Mesothelial cell of epicardium (in vitro differentiated cells): ENCODE results near the gene DYSF. TPM values are rescaled to one million over a fixed set of nuclear protein-coding genes. Genes with fewer than 3 reads are reported as not detected.

Experiments used
- DNase-seq, 2 experiments: peaks; one replicate each; pipeline ENCODE4 v3.0.0; 2021; ENCODE audit warnings: low spot score in 2 of 2; ENCODE audit not compliant: unreplicated experiment in 2 of 2
- H3K27ac Mint-ChIP-seq: 2 replicates; pipeline ENCODE4 v1.8.0; 2021; ENCODE audit warnings: mixed read lengths
- H3K27me3 Mint-ChIP-seq: 2 replicates; pipeline ENCODE4 v1.8.0; 2021; ENCODE audit warnings: low read depth, mixed read lengths
- H3K36me3 Mint-ChIP-seq: 2 replicates; pipeline ENCODE4 v1.8.0; 2021; ENCODE audit warnings: mixed read lengths
- H3K4me1 Mint-ChIP-seq: 2 replicates; pipeline ENCODE4 v1.8.0; 2021; ENCODE audit warnings: mixed read lengths
- H3K4me3 Mint-ChIP-seq: 2 replicates; pipeline ENCODE4 v1.8.0; 2021; ENCODE audit warnings: mild to moderate bottlenecking, moderate library complexity, mixed read lengths
- H3K9me3 Mint-ChIP-seq: 2 replicates; pipeline ENCODE4 v1.8.0; 2021; ENCODE audit warnings: mixed read lengths
- total RNA-seq: library from RNA; stranded (reverse); gene quantifications from 3 replicates; pipeline ENCODE4 v1.2.1, GENCODE V29; 2021
- TF ChIP-seq, protein P1 (sequence below): fragments of 200-600 bp; sonication (generic); IDR thresholded peaks from one replicate; pipeline ENCODE4 v1.5.0; 2021; ENCODE audit warnings: antibody characterized with exemption; ENCODE audit not compliant: unreplicated experiment

Gene DYSF
- total RNA-seq, 1 donor from 2014 or later = 0.96 TPM

DNA sequence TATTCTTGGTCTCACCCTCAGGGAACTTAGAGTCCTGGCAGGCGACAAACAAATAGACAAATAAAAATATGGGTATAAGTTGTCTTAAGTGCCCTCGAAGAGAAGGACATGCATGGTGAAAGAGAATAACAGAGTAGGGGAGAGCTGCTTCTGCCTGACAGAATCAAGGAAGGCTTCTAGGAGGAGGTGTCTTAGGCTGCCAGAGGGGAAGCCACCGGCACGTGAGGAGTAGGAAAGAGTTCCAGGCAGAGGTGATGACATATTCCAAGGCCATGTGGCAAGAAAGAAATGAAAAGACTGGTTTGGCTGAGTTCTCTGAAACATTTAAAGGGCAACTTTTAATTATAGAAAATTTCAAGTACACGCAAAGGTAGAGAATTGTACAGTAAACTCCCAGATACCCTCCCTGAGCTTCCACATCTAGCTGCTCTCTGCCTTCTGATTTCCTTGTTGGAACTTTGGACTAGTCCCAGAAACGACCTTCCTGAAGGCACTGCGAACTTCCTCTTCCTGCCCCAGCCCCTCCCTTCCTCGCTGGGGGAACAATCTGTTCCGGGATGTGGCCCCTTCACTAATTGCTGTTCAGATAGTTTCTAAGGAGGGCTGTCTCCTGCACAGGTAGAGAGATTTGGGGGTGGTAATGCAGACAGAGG, 91.7 kb downstream of the DYSF start:
- Mint-ChIP-seq H3K27me3 (no peaks in the 10 kb centered on the region), H3K4me3 (no peak overlapping the region), H3K36me3 (no peaks in the 10 kb centered on the region)

GRCh38 chr2:71545572-71546274, 92.4 kb downstream of the DYSF start:
- Mint-ChIP-seq H3K4me1 (peaks cover 21% of the 10 kb centered on the region), H3K36me3 (no peaks in the 10 kb centered on the region), H3K27me3 (no peaks in the 10 kb centered on the region), H3K4me3 (no peak overlapping the region), H3K27ac (no peak overlapping the region), H3K9me3 (no peaks in the 10 kb centered on the region)
- peak in 1 of 2 experiments; percentile 70 for DNase-seq
- TF ChIP-seq, protein P1, sequence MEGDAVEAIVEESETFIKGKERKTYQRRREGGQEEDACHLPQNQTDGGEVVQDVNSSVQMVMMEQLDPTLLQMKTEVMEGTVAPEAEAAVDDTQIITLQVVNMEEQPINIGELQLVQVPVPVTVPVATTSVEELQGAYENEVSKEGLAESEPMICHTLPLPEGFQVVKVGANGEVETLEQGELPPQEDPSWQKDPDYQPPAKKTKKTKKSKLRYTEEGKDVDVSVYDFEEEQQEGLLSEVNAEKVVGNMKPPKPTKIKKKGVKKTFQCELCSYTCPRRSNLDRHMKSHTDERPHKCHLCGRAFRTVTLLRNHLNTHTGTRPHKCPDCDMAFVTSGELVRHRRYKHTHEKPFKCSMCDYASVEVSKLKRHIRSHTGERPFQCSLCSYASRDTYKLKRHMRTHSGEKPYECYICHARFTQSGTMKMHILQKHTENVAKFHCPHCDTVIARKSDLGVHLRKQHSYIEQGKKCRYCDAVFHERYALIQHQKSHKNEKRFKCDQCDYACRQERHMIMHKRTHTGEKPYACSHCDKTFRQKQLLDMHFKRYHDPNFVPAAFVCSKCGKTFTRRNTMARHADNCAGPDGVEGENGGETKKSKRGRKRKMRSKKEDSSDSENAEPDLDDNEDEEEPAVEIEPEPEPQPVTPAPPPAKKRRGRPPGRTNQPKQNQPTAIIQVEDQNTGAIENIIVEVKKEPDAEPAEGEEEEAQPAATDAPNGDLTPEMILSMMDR = peak; percentile 65

More for the DNA sequence above, 91.7 kb downstream of the DYSF start:
- DNase-seq = no peak
- Mint-ChIP-seq H3K4me1 (peaks cover 18% of the 10 kb centered on the region), H3K9me3 (no peaks in the 10 kb centered on the region), H3K27ac (no peak overlapping the region)
- TF ChIP-seq, protein P1 = no peak

DNA sequence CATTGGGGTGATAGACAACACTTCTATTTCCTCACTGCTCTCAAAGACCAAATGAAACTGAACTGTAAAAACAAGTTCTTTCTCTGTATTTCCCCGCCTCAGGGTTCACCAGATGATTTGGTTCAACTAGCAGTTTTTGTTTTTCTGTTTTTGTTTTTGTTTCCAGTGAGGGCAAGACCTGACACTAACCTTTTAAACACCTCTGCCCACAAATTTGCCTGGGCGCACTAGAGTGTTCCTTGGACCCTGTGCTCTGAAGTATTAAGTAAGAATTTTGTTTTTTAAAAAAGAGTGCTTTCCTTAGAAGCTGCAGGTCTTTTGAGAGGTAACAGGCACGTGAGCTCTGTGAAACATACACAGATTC, 92.9 kb downstream of the DYSF start:
- no peaks in the 10 kb centered on the region for H3K9me3 Mint-ChIP-seq
- H3K27ac Mint-ChIP-seq = no peak overlapping the region
- peaks cover 19% of the 10 kb centered on the region for H3K4me1 Mint-ChIP-seq

DNA sequence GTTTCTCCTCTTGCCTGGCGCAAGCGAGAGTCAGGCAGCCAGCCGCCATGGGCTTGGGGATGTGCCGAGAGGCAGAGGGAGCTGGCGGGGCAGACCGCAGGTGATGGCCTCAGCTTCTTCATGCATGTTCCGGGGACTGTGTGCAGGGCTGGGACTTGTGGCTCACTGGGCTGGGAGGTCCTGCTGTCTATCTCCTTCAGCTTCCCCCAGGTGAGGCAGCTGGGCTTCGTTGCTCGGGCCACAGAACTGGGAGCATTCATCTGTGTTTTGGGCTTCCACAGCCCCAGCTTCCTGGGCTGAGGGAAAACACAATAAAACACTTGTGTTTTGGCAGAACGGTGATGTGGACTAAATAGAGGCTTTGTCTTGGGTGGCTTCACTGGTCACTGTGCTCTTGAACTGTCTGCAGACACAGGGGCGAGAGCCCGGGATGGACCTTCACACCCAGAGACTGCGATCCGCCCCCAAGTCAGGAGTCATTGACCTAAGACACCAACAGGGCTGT, 93.5 kb downstream of the DYSF start:
- Mint-ChIP-seq H3K36me3 (no peaks in the 10 kb centered on the region), H3K4me3 (no peak overlapping the region), H3K27ac (no peak overlapping the region), H3K27me3 (no peaks in the 10 kb centered on the region), H3K4me1 (peaks cover 19% of the 10 kb centered on the region), H3K9me3 (no peaks in the 10 kb centered on the region)
- TF ChIP-seq, protein P1 = no peak
- DNase-seq = no peak

More for the DNA sequence above, 92.9 kb downstream of the DYSF start:
- no peak overlapping the region for H3K4me3 Mint-ChIP-seq
- H3K36me3 Mint-ChIP-seq = no peaks in the 10 kb centered on the region
- TF ChIP-seq, protein P1 = no peak
- H3K27me3 Mint-ChIP-seq = no peaks in the 10 kb centered on the region
- no peak for DNase-seq

DNA sequence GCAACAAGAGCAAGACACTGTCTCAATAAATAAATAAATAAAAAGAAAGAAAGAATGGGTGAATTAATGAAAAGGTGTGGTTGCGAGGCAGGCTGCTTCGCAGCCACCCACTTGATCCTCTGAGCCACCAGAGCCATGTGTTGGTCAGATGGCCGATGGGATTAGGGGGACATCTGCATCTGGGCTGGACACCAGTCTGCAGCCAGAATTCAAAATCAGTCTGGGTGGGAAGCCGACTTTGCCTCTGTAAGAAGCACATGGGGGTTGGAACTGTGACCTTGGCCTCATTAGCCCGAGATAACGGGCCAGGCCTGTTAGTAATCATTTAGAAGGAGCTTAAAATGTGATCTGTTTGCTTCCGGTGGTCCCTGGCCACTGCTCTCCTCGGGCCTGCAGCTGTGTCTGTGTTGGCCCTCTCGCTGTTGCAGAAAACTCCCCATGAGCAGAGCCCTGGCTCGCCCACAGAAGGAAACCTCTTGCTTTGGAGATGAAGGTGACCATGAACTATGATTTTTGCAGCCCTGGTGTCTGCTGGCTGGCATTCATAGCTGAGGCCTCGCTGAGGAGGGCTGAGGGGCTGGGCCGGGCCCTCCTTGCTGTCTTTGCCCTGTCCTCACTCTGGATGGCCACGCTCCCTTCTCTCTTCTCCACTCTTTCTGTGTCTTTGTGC, 94.4 kb downstream of the DYSF start:
- Mint-ChIP-seq H3K4me1 (peaks cover 19% of the 10 kb centered on the region), H3K27me3 (no peaks in the 10 kb centered on the region), H3K9me3 (no peaks in the 10 kb centered on the region), H3K36me3 (no peaks in the 10 kb centered on the region), H3K27ac (no peak overlapping the region), H3K4me3 (no peak overlapping the region)
- TF ChIP-seq, protein P1 = no peak
- DNase-seq = no peak
